DMS153 treated with DMSO at 0.1 percent for 48 hours (cell line): ENCODE results near the gene HELLS.
"Not testable (repeated sequence)": the region's sequence is repeated elsewhere in the genome, so short reads cannot be mapped to it uniquely, and the experiment has no call there.

ENCODE experiments used
- DNase-seq: peaks from one replicate; lab custom pipeline; 2025; ENCODE audit not compliant: unreplicated experiment; lab: John Stamatoyannopoulos, UW

Gene HELLS

GRCh38 chr10:94545391-94546048 is at the start of gene HELLS:
Gene HELLS, plus strand, starts transcription at chr10:94545788. Its CDS starts 134 bp downstream, at chr10:94545922.
- peak; percentile 90 for DNase-seq

GRCh38 chr10:94496010-94496409 is 49.6 kb upstream of the HELLS start:
- no peak for DNase-seq

GRCh38 chr10:94496646-94497045 is 48.9 kb upstream of the HELLS start:
- no peak for DNase-seq

- DNase-seq, result no peak
These were observed 45.5 kb upstream of the HELLS start for GRCh38 chr10:94500063-94500462.

- no peak for DNase-seq
These were observed 24.0 kb upstream of the HELLS start for GRCh38 chr10:94521276-94522250.

GRCh38 chr10:94524146-94524545 is 21.4 kb upstream of the HELLS start:
- no peak for DNase-seq

GRCh38 chr10:94524711-94525110 is 20.9 kb upstream of the HELLS start:
- no peak for DNase-seq

- not testable (repeated sequence) for DNase-seq
These were observed 14.0 kb upstream of the HELLS start for GRCh38 chr10:94531550-94531949.

- no peak for DNase-seq
These were observed 12.6 kb upstream of the HELLS start for GRCh38 chr10:94533027-94533426.

- not testable (repeated sequence) for DNase-seq
These were observed 3.3 kb upstream of the HELLS start for GRCh38 chr10:94542282-94542681.

- DNase-seq, result peak; percentile 22
These were observed 687 bp downstream of the HELLS start for GRCh38 chr10:94546049-94546900.

GRCh38 chr10:94546901-94547185 is 1.3 kb downstream of the HELLS start:
- DNase-seq, result no peak

GRCh38 chr10:94549221-94549620 is 3.6 kb downstream of the HELLS start:
- no peak for DNase-seq

GRCh38 chr10:94567714-94568307 is 22.2 kb downstream of the HELLS start:
- not testable (repeated sequence) for DNase-seq

- no peak for DNase-seq
These were observed 25.5 kb downstream of the HELLS start for GRCh38 chr10:94571081-94571480.

- DNase-seq, result no peak
These were observed 25.9 kb downstream of the HELLS start for GRCh38 chr10:94571528-94571927.

GRCh38 chr10:94578790-94579189 is 33.2 kb downstream of the HELLS start:
- no peak for DNase-seq

- no peak for DNase-seq
These were observed 37.5 kb downstream of the HELLS start for GRCh38 chr10:94583124-94583523.

GRCh38 chr10:94591461-94592205 is 46.0 kb downstream of the HELLS start:
- no peak for DNase-seq
